ENCODE measurements around the gene ELF1.

DNA sequence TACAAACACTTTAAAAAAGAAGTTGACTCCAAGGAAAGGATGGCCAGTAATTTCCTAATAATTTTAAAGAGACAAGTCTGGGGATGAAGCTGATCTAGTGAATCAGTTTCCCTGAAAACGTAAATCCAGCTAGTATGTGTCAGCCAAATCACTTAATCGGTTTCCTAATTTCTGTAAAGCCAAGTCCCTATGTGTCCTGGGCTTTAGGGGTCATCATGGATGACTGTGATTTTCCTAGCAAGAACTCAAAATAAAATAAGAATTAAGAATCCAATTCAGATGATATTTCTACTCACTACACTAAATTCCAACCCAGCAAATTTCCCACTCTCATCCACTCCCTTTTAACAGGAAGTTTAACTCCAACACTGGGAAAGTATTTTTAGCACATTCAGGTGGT lies 35.9 kb downstream of the ELF1 start:
- TF ChIP-seq, protein P1, sequence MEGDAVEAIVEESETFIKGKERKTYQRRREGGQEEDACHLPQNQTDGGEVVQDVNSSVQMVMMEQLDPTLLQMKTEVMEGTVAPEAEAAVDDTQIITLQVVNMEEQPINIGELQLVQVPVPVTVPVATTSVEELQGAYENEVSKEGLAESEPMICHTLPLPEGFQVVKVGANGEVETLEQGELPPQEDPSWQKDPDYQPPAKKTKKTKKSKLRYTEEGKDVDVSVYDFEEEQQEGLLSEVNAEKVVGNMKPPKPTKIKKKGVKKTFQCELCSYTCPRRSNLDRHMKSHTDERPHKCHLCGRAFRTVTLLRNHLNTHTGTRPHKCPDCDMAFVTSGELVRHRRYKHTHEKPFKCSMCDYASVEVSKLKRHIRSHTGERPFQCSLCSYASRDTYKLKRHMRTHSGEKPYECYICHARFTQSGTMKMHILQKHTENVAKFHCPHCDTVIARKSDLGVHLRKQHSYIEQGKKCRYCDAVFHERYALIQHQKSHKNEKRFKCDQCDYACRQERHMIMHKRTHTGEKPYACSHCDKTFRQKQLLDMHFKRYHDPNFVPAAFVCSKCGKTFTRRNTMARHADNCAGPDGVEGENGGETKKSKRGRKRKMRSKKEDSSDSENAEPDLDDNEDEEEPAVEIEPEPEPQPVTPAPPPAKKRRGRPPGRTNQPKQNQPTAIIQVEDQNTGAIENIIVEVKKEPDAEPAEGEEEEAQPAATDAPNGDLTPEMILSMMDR (IDR thresholded peaks at IDR 0.05) = no peak
- TF ChIP-seq POLR2A (IDR thresholded peaks at IDR 0.05) = no peak
